SKM-1 treated with dmso at 0.1 percent for 144 hours (cell line): Measurements from ENCODE around the gene FBXL20.
"Not testable (repeated sequence)": the region's sequence is repeated elsewhere in the genome, so short reads cannot be mapped to it uniquely, and the experiment has no call there.

Experiments
- DNase-seq: peaks from one replicate; lab custom pipeline; 2025; ENCODE audit not compliant: unreplicated experiment; lab: John Stamatoyannopoulos, UW

FBXL20 gene

DNA sequence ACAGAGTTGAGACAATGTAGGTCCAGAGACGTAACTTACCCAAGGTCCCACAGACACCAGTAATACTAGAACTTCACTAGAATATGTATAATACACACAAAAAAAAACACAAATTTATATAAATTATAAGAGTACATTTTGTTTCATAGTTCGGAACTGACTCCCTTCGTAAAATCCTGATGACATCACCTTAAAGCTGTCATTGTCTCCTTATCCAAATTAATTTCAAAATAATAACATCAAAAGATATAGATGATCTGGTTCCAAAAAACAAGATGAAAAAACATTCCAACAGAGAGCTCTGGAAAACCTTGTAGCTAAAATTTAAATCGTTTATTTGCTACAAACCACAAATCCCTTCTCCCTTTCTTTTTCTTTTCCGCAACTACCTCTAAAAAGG is 10.0 kb downstream of the FBXL20 start:
- DNase-seq, result no peak

DNA sequence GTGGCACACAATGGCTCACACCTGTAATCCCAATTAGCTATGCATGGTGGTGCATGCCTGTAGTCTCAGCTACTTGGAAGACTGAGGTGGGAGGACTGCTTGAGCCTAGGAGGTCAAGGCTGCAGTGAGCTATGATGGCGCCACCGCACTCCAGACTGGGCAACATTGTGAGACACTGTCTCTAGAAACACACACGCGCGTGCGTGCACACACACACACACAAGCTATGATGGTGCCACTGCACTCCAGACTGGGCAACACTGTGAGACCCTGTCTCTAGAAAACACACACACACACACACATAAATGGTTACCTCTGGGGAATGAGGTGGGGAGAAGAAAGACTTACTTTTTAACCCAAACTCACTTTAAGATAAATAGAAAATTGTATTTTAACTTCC is 16.4 kb downstream of the FBXL20 start:
- no peak for DNase-seq

DNA sequence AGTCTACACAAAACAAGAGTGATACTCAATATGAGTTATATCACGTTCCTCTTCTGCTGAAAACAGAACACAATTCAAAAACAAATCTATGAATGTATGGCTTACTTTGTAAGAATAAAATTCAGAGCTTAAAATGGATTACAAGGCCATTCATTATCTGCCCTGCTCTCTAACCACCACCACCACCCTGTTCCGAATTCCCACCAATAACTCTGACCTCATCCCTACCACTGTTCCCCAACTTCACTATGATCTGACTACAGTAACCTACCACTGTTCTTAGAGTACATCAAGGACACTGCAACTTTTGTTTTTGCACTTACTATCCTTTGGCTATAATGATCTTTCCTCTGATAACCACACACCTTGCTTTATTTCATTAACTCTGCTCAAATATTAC is 21.3 kb downstream of the FBXL20 start:
- DNase-seq, result no peak

DNA sequence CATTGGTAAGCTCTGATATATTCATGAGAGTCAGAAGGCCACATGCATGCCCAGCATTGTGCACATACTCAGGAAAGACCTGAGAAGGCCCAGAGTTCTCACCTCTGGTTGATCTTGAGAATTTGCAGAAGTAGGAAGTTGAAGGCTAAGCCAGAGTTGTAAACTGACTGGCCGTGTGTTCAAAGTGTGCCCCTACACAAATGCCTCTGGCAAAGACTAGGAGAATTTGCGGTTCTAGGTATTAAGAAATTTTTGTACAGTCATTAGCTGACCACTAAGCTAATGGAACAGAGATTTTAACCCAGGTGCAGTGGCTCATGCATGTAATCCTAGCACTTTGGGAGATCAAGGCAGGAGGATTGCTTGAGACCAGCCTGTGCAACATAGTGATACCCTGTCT is 25.0 kb downstream of the FBXL20 start:
- DNase-seq, result peak; percentile 60

DNA sequence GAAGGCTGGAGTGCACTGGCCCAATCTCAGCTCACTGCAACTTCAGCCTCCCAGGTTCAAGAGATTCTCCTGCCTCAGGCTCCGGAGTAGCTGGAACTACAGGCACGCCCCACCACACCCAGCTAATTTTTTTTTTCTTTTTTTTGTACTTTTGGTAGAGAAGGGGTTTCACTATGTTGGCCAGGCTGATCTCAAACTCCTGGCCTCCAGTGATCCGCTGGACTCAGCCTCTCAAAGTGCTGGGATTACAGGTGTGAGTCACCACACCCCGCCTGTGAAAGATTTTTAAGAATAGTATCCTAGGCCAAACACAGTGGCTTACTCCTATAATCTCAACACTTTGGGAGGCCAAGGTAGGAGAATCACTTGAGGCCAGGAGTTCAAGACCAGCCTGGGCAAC is 33.6 kb downstream of the FBXL20 start:
- DNase-seq, result not testable (repeated sequence)

DNA sequence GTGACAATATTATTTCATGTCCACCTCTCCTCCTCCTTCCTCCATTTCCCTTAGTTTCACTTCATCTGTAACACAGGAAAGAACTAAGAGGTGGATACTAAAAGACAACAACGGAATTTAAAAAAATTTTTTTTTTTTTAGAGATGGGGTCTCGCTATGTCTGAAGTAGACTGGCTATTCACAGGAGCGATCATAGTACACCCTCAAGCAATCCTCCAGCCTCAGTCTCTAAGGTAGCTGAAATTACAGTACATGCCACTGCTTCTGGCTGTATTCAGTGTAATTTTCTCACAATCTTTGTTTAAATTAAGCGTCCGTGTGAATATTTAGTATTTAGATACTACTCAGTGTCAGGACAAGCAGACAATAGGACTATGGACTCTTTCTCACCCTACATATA is 35.6 kb downstream of the FBXL20 start:
- no peak for DNase-seq

DNA sequence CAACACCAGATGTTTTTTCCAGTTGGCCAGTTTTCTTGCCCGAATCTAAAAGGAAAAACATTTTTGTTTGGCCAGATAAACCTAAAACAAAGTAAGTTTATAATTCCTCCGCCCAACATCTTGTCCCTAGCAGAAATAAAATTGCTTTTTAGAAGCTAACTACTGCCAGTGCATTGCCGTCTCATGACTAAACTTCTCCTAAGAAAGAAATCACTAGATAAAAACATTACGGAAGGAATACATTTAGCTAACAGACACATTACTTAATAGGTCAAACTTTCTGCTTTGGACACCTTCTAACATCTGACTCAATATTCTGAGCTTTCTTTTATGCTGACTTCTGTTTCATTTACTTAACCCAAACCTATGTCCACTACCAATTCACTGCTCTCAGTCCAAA is 36.2 kb downstream of the FBXL20 start:
- no peak for DNase-seq

DNA sequence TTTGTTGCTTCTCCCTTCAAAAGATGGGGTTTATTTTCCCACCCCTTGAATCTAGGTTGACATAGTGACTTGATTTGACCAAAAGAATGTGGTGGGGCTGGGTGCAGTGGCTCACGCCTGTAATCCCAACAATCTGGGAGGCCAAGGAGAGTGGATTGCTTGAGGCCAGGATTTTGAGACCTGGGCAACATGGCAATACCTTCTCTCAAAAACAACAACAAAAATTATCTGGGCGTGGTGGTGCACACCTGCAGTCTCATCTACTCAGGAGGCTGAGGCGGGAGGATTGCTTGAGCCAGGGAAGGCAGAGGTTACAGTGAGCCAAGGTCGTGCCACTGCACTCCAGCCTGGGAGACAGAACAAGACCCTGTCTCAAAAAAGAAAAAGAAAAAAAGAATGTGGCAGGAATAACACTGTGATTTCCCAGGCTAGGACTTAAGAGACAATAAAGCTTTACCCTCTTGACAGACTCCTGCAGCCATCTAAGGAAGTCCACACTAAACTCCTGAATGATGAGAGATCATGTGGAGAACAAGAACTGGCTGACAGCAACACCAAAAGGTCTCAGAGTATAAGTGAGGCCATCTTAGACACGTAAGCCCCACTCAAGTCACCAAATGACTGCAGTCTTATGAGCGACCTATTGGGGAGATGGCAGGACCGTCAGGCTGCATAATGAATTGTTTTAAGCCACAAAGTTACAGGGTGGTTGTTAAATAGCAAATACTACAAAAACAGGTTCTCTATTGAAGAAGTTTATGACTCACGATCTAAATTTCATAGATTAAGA is 37.0 kb downstream of the FBXL20 start:
- no peak for DNase-seq

DNA sequence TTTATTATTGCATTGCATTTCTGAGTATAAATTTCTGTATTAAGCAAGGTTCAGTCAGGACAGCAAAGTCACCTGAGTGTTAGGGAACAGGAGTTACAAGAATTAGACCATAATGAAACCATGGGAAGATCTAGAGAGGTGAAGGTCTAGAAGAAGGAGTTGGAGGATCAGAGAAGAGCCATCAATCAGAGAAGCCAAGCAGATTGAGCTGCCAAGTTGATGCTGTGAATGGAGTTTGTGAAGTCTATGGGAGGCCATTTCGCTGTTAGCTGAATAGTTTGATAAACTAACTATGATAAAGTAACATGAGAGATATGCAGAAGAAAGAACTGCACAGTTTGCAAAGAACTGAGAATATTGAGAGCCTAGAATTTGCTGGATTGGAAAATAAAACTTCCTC is 40.4 kb downstream of the FBXL20 start:
- no peak for DNase-seq

DNA sequence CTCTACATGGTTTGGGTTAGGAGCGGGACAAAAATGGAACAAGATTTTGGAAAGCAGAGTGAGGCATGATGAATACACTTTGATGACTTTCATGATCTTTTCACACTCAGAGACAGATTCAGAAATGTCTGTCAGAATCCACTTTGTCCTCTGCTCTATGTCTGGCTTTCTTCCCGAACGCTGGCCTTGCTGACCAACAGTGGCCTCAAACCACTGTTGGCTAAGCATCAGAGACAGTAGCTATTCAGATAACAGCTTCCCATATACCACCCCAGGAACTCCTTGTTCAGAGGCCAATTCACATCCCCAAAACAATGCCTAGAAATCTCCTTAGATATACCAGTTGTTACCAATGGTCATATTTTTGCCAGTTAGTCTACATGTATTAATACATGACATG is 40.9 kb downstream of the FBXL20 start:
- DNase-seq, result no peak

DNA sequence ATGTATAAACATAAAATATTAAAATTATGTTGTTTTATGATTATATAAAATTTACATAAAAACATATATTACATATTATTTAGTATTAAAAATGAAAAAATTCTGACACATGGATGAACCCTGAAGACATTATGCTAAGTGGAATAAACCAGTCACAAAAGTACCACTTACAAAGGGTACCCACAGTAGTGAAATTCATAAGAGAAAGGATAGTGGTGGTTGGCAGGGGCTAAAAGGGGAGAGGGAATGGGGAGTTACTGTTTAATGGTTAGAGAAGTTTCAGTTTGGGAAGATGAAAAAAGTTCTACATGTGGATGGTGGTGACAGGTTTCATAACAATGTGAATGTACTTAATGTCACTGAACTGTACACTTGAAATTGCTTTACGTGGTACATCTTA is 41.4 kb downstream of the FBXL20 start:
- DNase-seq, result no peak

DNA sequence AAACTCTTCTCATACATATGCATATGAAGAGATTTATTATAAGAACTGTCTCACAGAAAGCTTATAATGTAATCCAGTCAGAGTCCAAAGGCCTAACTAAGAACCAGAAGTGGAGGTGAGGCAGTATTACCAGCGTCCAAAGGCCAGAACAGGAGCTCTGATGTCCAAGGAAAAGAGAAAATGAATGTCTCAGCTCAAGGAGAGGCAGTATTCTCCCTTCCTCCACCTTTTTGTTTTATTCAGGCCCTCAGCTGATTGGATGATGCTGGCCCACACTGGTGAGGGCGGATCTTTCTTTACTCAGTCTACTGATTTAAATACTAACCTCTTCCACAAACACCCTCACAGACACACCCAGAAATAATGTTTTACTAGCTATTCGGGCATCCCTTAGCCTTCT is 43.4 kb downstream of the FBXL20 start:
- DNase-seq, result no peak

DNA sequence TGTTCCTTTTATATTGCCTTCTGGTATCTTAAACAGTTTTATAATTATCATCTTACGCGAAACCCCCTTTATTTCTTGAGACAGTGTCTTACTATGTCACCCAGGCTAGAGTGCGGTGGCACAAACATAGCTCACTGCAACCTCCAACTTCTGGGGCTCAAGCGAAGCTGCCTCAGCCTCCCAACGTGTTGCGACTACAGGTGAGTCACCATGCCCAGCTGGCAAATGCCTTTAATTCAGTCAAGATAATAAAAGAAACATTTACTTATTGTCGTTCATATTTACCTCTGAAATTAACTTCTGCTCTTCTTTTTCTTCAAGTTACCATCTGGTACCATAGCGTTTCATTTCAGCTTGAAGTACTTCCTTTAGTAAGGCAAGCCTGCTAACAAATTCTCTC is 43.9 kb downstream of the FBXL20 start:
- no peak for DNase-seq

DNA sequence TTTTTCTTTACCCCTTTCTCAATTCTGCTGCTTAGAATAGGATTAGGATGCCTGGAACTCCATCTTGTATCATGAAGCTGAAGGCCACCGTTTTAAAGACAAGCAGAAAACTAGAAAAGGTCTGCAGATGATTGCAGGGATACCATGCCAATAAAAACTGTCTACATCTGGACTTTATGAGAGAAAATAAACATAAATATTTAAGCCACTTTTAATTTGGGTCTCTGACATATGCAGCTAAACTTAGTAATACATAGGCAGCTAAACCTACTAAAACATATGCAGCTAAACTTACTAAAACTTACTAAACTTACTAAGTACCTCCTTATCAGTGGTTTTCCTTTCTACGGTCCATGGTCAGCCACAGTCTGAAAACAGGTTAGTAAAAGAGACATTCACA is 48.4 kb downstream of the FBXL20 start:
- DNase-seq, result no peak

DNA sequence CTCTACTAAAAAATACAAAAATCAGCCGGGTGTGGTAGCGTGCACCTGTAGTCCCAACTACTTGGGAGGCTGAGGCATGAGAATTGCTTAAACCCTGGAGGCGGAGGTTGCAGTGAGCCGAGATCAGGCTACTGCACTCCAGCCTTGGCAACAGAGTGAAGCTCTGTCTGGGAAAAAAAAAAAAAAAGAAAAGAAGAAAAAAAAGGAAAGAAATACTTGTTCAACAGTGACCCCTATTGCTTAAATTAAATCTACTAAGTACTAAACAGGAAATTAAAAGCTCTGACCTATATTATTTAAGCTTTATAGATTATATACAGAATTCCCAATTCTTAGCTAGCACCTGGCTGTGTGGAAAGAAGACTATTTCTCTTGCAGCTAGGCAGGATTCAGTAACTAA is 48.9 kb downstream of the FBXL20 start:
- no peak for DNase-seq

DNA sequence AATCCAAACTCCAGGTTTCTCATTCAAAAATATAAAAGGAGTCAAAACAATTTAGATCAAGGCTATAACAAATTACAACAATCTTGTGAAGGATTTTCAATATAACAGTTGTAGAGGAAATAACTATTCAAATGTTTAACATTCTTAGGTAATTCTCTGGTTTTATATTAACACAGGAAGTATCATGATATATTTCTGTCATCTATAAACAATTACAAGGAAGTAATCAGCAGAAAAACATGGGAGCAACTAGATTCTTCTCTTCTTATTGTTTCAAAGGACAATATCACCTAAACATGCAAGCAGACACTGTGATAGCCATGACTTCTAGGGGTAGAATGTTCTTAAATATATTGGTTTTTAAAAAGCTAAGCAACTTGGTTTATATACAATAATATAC is 49.9 kb downstream of the FBXL20 start:
- DNase-seq, result no peak

DNA sequence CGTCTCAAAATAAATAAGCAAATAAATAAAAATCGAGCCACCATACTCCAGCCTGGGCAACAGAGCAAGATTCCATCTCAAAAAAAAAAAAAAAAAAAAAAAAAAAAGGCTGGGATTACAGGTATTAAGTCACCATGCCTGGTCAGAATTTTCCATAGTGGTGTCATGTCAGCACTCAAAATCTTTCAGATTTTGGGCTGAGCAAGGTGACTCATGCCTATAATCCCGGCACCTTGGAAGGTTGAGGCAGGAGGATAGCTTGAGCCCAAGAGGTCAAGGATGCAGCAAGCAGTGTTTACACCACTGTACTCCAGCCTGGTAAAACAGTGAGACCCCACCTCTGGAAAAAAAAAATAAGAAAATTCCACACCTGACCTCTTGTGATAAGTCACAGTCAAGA is 52.2 kb downstream of the FBXL20 start:
- DNase-seq, result no peak

DNA sequence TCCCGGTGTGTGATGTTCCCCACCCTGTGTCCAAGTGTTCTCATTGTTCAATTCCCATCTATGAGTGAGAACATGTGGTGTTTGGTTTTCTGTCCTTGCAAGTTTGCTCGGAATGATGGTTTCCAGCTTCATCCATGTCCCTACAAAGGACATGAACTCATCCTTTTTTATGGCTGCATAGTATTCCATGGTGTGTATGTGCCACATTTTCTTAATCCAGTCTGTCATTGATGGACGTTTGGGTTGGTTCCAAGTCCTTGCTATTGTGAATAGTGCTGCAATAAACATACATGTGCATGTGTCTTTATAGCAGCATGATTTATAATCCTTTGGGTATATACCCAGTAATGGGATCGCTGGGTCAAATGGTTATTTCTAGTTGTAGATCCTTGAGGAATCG is 54.6 kb downstream of the FBXL20 start:
- not testable (repeated sequence) for DNase-seq

DNA sequence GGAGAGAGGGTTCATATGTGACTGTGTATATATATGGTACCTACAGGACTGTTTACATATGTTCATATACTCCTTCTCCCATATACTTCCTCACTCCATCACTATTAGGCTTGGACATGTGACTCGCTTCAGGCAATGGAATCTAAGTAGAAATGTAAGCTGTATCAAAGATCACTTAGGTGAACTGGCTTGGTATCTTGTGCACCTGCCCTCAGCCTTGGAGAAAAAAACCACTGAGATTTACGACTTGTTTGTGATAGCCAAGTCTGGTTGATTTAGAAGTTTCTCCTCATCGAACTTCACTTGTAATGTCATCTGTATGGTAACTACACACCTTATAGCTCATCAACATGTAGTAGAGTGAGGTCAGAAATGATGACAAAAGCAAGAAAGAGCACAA is 59.9 kb downstream of the FBXL20 start:
- DNase-seq, result no peak

DNA sequence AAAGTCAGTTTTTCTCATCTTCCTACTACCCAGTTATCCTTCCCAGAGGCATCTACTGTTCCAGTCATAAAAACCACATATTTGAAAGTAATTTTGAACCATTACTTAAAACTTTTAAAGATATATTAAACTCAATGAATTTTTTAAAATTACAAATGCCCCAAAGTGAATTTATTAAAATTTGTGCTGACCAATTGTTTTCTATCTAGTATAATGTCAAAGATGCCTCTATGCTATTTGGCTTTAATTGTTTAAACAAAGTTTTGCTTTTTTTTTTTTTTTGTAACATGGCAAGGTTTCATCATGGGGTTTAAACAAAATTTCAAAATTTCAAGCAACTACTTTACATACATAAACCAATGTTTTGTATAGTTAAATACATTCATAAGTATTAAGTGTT is 60.7 kb downstream of the FBXL20 start:
- no peak for DNase-seq

DNA sequence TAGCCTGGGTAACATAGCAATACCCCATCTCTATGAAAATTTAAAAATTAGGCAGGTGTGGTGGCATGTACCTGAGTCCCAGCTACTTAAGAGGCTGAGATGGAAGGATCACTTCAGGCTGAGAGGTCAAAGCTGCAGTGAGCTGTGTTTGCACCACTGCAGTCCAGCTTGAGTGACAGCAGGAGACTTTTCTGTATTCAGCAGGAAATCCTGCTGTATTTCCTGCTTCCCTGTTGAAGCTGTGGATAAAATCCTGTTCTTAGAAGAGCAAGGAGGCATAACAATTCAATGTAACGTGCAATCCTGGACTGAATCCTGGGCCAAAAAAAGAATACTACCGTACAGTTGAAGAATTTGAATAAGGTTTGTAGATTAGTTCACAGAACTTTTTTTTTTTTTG is 62.2 kb downstream of the FBXL20 start:
- no peak for DNase-seq

DNA sequence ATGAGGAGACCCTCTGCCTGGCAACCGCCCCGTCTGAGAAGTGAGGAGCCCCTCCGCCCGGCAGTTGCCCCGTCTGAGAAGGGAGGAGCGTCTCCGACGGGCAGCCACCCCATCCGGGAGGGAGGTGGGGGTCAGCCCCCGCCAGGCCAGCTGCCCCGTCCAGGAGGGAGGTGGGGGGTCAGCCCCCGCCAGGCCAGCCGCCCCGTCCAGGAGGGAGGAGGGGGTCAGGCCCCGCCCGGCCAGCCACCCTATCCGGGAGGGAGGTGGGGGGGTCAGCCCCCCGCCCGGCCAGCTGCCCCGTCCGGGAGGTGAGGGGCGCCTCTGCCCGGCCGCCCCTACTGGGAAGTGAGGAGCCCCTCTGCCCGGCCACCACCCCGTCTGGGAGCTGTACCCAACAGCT is 63.8 kb downstream of the FBXL20 start:
- not testable (repeated sequence) for DNase-seq

DNA sequence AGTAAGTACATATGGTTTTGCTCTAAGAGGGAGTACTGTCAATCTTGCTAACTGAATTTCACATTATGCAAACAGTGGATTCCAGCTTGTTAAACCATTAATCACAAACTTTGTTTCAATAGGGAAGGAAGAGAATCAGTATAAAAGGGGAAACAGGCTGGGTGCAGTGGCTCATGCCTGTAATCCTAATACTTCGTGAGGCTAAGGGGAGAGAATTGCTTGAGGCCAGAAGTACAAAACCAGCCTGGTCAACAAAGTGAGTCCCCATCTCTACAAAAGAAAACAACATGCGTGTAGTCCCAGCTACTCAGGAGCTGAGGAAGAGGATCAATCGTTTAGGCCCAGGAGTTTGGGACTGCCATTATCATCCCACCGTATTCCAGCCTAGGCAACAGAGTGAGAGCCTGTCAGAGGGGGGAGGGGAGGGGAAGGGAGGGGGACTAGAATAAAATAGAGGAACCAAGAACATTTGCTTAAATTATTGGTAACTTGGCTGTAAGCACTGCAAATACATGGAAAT is 65.7 kb downstream of the FBXL20 start:
- DNase-seq, result peak; percentile 83
